Ramos (cell line): Measurements from ENCODE around the gene TTC34.

Source experiments
- in situ Hi-C: fragments of 300-500 bp; cut with MboI; formaldehyde crosslinking; loops from one replicate; pipeline ENCODE4 v1.14.3; 2022; ENCODE audit warnings: low sequenced_read_pairs; ENCODE audit not compliant: unreplicated experiment

TTC34 gene

DNA sequence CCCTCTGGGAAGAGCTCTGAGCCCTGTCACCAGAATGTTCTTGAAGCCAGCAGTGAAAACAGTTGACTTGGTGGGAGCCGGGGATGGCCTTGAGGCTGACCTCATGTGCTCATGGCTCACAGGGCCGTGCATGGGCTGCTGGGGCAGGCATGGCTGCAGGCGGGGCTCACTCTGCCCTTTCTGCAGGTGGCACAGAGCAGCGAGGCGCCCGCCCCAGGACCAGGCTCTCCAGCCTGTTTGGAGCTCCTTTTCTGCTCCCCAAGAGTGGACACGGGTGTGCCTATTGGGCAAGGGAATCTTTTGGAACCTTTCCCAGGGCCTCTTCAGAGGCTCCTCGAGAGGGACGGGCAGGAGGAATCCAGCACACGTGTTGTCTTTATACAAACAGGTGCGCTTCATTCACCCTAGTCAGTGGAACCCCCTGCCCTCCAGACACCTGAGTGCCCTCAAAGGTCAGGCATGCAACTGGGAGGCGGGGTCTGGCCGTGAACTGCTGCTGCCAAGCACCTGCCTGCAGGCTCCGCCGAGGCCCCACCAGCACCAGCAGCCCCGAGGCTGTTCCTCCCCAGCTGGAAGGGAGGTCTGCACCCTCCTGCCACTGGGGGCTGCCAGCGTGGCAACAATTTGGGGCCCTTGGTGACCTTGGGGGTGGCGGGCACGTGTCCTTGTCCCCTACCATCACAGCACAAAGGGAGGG, 2.6 kb upstream of the TTC34 start:
- in situ Hi-C loops, result loop anchor here (25.0 kb wide), 1 partner anchor 142 kb away; no protein-coding TSS in a partner anchor

DNA sequence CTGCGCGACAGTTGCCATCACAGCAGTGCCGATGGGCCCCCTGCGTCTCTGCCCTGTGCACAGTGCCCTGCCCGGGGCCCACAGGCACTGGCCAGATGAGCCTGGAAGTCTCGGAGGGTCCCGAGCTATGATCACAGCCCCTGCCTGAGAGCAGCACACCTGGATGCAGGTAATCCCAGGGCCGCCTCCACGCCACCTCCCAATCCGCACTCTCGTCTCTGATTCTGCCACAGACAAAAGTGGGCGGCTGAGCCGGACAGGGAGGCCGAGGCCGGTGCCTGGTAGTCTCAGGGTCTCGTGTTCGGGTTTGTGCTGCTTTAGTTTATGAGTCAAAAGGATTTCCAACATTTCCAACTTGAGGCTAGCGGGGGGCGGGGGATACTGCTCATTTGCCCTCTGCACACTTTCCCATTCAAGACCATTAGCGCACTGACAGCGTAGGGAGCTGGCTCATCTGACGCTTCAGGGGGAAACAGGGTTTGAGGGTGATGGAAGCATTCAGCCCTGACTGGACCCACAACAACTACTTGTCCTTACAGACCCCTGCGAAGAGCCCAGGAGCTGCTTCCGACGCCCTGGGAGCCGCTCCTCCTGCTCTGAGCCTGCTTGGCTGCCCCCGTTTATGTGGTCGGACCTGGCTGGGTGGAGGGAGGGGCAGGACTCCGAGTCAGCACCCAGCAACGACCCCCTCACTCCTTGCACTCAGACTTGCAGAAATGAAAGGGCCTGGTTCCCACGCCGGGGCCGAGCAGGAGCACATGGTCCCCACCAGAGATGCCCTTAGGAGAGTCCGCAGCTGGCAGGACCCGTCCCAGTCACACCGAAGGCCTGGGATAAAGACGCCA, 1.8 kb upstream of the TTC34 start:
- in situ Hi-C loops, result loop anchor here (25.0 kb wide), 1 partner anchor 141 kb away; no protein-coding TSS in a partner anchor

DNA sequence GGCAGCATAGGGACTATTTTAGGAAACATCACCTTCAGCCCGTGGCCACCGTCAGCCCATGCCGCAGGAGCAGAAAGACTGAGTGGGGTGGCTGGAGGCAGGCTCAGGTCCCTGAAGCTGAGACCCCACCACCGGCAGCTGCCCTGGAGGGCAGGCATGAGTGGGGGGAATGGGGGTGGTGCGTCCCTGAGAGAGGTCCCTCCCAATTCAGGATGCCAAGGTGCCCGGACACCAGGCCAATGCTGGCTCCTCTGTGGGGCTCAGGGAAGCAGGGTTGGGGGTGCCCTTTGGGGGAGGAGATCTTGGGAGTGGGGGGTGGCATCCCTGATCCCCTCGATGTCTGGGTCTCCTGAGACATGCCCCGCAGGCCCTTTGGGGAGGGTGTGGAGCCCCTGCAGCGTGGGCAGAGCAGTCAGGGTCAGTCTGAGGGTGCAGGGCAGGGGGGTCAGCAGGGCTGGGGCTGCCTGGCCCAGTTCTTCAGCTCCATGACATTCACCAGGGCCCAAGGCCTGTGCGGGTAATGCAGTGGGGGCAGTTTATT, 998 bp upstream of the TTC34 start:
- in situ Hi-C loops, result loop anchor here (25.0 kb wide), 1 partner anchor 140 kb away; no protein-coding TSS in a partner anchor

DNA sequence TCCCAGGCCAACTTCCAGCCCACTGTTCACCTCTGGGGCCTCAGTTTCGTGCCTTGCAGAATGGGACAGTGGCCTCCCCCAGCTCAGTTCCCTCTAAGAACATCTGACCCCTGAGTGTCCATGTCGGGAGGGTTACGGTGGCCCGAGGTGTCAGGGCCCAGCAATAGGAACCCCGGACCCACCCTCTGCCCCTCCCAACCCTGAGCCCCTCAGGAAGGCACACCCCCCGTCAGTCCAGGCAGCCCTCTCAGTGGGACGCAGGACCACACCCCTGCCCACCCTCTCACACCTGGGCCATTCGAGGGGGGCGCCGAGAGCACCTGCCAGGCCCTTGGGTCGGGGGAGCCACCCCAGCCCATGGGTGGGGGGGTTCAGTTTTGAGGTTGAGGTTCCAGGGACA, 447 bp downstream of the TTC34 start:
- in situ Hi-C loops, result loop anchor here (25.0 kb wide), 1 partner anchor 139 kb away; no protein-coding TSS in a partner anchor

DNA sequence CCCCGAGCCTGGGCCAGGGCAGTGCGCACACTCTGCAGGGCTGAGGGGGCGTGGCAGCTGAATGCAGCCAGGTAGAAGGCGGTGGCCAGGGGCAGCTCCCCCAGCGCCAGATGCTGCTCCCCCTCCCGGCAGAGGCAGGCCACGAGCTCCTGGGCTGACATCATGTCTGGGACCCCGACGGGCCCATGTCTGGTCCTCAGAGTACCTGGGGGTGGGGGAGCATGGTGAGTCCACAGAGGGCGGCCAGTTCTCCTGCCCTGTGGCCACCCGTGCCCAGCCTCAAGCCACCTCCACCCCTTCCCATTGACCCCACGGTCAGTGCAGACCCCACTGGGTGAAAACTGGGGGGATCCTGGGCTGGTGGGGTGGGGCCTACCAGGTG, 838 bp downstream of the TTC34 start:
- in situ Hi-C loops, result loop anchor here (25.0 kb wide), 1 partner anchor 138 kb away; no protein-coding TSS in a partner anchor

DNA sequence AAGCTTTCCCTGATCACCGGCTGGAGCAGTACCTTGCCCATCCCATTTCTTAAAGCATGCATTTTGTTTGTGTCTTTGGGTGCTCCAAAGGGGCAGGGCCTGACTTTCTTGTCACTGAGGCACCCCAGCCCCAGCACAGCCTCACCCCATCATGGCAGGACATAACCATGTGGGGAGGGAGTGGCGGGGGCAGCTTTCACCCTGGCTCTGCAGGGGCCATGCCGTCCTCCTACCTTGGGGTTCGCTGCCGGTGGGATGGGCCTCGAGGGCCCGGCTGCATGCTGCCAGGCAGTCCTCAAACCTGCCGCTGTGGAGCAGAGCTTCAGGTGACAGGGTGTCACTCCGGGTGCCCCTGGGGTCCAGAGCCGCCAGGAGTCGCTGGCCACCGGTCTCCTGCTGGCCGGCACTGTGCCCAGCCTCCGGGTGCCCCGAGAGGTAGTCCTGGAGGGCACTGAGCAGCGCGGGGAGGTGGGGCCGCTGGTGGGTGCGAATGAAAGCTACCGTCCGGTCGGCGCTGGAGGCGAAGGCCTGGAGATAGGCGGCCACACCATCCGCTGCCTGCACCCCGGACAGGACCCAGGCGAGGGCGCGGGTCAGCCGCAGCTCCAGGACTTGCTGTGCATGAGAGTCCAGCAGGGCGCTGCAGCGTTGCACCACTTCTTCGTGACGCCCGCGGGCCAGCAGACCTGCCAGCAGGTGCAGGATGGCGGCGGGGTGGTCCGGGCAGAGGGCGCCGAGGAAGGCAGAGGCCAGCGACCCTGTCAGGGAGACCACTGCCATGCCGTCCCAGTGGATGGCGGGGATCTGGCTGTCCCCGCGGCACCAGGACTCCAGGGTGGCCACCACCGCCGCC, 1.5 kb downstream of the TTC34 start:
- in situ Hi-C loops, result loop anchor here (25.0 kb wide), 3 partner anchors 138 to 838 kb away; partner anchors contain the start of gene PEX10

DNA sequence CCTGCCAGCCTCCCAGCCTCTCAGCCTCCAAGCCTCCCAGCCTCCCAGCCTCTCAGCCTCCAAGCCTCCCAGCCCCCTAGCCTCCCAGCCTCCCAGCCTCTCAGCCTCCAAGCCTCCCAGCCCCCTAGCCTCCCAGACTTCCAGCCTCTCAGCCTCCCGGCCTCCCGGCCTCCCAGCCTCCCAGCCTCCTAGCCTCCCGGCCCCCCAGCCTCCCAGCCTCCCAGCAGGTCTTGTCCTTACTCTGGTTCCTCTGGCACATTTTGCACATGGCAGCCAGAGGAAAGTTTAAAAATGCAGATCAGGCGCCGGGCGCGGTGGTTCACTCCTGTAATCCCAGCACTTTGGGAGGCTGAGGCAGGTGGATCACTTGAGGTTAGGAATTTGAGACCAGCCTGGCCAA, 2.5 kb downstream of the TTC34 start:
- in situ Hi-C loops, result loop anchor here (25.0 kb wide), 2 partner anchors 387 to 837 kb away; partner anchors contain the start of gene PEX10

DNA sequence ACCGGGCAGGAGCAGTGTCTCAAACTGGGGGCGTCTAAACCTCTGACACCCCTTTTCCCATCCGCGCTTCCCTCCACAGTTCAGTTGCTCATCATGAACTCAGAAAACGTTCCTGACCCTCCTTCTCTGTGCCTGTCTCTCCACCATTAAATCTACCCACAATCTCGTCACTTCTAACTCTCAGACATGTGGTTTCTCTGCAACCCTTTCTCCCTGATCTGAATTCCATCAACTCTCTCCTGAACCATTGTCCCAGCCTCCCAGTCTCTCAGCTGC, 3.8 kb downstream of the TTC34 start:
- in situ Hi-C loops, result loop anchor here (25.0 kb wide), 2 partner anchors 385 to 835 kb away; partner anchors contain the start of gene PEX10

DNA sequence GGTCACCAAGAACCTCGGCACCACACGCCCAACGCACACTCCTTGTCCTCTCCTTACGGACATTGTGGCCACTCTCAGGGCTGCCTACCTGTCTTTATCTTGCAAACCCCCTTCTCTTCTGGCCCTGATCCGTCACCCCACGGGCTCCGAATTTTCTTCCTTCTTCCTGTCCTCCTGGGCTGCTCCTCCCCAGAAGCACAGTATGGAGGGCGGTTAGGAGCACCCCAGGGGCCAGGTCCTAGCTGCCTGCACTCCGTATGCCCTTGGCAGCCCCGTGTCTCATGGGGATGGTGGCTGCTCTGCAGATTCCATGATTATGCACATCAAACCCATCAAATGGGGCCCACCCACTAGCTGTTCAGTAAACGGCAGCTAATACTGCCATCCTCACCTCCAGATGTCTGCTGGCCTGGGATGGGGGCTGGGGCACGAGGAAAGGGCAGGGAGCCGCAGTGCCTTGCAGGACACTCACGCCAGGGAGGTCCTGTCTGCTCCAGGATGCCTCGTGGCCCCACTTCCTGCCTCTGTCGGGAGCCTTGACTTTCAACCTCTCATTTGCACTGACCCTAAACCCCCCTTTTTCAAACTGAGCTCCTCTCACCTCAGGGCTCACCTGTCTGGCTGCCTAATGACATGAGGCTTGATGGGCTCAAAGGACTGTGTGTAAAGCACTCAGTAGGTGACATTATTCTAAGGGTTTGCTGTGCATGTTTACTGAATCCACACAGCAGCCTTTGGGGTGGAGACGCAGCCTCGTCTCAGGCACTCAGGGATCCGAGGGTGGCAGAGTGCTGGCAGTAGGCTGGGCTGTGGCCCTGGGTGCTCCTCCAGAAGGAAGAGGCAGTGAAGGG, 4.4 kb downstream of the TTC34 start:
- in situ Hi-C loops, result loop anchor here (25.0 kb wide), 2 partner anchors 385 to 835 kb away; partner anchors contain the start of gene PEX10

DNA sequence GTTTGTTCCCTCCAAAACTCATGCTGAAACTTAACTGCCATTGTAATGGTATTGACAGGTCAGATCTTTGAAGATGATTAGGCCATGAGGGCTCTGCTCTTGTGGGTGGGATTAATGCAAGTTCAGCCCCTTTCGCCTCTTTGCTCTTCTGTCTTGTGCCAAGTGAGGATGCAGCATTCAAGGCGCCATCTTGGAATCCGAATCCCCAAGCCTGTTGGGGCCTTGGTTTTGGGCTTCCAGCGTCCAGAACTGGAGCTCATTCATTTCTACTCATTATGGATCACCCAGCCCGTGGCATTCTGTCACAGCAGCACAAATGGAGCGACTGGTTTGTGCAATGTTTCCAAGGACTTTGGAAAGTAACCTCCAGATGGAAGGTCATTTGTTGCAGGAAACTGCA, 5.6 kb downstream of the TTC34 start:
- in situ Hi-C loops, result loop anchor here (25.0 kb wide), 2 partner anchors 384 to 834 kb away; partner anchors contain the start of gene PEX10

DNA sequence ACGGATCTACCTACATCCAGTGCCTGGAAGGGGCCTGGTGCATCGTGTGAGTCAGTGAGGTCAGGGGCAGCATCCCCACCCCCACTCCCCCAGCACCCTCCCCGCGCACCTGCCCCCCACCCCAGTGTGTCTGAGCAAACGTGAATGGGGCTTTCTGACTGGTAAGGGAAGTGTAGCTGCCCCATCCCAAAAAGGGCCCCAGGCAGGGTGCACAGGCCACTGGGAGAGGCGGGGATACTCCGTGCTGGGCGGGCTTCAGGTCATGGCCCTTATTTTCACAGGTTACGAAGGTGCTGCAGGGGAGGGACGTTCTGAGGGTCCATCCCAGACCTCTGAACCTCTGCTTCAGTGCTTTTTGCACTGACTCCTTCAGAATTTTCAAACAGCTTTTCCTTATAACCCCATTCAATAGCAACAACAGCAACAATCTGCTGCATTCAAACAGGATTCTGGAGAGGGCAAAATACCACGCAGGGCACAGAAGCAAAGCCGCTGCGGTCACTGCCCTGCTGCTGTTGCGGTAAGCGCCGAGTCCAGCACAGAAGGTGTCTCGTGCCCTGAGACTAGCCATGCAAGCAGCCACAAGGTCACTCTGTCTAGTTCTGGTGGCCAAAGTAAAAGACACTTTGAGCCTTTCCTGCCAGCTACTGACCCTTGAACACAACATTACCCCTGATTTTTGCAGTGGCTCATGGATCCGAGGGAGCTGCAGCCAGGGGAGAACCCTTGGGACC, 10.3 kb downstream of the TTC34 start:
- in situ Hi-C loops, result loop anchor here (25.0 kb wide), 2 partner anchors 379 to 829 kb away; partner anchors contain the start of gene PEX10

DNA sequence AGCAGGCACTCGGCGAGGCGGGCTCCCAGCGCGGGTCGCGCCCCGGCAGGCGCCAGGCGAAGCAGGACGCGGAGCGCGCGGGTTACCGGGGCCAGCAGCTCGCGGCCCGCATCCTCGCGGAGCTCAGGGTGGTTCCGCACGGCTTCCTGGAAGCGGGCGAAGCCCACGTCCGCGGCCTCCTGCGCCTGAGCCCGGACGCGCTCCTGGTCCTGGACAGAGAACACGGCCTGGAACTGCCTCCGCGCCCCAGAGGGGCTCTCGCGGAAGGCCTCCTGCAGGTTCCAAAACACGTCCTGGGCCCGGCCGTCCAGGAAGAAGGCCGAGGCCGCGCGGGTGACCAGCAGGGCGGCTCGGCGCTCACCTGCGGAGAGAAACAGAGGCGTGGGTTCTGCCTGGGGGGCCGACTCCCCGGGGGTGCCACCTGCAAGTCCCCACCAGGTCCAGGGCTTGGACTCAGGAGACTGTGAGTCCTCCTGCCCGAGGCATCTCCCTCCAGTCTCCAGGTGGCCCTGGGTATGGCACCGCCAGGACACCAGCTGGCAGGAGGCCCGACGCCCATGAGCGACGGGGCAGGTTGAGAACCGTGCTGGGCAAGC, 11.4 kb downstream of the TTC34 start:
- in situ Hi-C loops, result loop anchor here (25.0 kb wide), 2 partner anchors 378 to 828 kb away; partner anchors contain the start of gene PEX10

DNA sequence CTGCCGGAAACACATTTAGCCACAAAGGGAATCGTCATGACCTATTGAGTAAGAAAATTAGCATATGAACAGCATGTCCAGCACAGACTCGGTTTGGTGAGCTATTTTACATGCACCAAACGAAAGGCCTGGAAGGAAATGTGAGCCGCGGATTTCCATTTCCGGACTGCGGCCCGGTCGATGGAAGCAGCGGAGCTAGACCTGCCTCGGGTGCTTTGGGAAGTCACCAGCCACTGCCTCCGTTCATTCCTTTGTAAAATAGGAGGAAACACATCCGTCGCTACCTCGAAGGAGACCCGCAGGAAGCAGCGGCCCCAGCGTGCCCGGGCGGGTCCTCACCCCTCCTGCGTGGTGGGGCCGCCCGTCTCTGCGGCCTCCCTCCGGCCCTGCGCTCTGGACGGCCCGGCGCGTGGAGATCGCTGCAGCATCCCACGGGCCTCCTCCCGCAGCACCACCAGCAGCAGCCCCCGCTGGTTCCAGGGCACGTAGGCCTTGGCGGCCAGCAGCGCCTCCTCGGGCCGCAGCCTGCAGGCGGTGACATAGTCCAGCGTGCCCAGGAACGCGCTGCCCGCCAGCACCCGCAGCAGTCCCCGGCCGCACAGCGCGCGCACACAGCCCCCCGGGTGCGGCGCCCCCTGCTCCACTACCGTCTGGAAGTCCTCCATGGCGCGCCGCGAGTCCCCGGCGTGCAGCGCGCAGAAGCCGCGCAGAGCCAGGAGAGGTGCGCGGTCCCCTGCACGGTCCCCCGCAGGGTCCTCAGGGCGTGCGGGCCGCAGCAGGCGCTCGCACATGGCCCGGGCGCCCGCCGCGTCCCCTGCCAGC, 12.1 kb downstream of the TTC34 start:
- in situ Hi-C loops, result loop anchor here (25.0 kb wide), 2 partner anchors 377 to 827 kb away; partner anchors contain the start of gene PEX10

DNA sequence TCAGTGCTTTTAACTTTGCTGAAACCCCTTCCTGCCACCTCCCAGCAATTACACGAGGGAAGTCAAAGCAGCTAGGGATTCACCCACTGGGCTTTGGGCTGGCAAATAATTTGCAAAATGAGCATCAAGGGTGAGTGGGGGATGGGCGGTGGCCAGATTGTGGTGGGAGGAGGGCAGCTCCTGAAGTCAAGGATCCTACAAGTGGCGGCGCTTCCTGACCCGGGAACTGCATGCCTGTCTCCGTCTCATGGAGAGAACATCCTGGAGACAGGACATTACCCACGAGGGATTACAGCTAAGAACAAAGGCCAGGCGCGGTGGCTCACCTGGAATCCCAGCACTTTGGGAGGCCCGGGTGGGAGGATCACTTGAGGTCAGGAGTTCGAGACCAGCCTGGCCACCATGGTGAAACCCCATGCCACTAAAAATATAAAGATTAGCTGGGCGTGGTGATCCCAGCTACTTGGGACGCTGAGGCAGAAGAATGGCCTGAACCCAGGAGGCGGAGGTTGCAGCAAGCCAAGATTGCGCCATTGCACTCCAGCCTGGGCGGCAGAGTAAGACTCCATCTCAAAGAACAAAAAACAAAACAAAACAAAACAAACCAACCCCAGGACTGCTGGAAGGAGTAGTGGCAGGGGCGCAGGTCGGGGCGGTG, 12.9 kb downstream of the TTC34 start:
- in situ Hi-C loops, result loop anchor here (25.0 kb wide), 2 partner anchors 376 to 826 kb away; partner anchors contain the start of gene PEX10

DNA sequence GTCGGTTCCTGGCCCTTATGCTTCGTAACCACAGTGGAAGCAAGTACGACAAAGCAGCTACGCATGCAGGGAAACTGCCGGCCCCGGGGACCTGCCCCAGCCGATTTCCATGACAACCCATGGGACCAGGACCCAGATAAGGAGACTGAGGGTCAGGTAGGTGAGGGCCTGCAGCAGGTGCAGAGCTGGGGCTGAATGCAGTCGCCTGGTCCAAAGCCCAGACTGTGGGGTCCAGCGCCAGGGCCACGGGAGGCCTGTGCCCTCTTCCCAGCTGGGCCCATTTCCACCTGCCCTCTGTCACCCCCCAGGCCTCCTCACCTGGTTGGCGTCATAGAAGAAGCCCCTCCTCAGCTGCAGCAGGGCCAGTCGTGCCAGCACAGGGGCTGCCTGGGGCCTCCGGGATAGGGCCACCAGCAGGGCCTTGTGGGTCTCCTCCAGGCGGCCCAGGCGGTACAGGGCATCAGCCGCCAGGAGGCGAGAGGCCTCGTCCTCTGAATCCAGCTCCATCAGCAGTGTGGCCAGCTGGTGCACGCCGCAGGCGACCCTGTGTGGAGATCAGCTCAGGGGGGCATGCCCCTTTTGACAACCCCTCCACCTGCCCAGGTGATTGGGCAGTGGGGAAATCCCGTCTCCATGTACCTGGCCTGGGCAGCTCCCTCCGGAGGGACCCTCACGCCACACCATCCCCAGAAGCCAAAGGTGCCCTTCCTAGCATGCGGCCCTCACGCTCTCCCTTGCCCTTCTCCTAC, 14.2 kb downstream of the TTC34 start:
- in situ Hi-C loops, result loop anchor here (25.0 kb wide), 2 partner anchors 375 to 825 kb away; partner anchors contain the start of gene PEX10
